Coronary artery (tissue), 2 donors: Measurements from ENCODE around the gene DYRK2.
A peak's percentile ranks its signal among the peaks of the same experiment; 100 is the strongest.

Experiments
- DNase-seq: peaks from one replicate; pipeline ENCODE4 v3.0.0-alpha.2; 2017; ENCODE audit warnings: low spot score
- H3K27ac ChIP-seq, 2 donors: fragments of 200-600 bp; sonication (generic); one replicate each; pipeline ENCODE4 v1.5.1; 2016 to 2019
- H3K4me3 ChIP-seq: fragments of 200-600 bp; sonication (generic); 2 replicates; pipeline ENCODE4 v1.5.1; 2016; ENCODE audit warnings: mild to moderate bottlenecking, moderate library complexity
- TF ChIP-seq, protein P1 (sequence below): fragments of 200-600 bp; sonication (generic); IDR thresholded peaks from one replicate; pipeline ENCODE4 v1.5.1; 2019; ENCODE audit warnings: antibody characterized with exemption

The DYRK2 gene

GRCh38 chr12:67640863-67641262, 7.7 kb upstream of the DYRK2 start:
- no peak for DNase-seq
- TF ChIP-seq, protein P1, sequence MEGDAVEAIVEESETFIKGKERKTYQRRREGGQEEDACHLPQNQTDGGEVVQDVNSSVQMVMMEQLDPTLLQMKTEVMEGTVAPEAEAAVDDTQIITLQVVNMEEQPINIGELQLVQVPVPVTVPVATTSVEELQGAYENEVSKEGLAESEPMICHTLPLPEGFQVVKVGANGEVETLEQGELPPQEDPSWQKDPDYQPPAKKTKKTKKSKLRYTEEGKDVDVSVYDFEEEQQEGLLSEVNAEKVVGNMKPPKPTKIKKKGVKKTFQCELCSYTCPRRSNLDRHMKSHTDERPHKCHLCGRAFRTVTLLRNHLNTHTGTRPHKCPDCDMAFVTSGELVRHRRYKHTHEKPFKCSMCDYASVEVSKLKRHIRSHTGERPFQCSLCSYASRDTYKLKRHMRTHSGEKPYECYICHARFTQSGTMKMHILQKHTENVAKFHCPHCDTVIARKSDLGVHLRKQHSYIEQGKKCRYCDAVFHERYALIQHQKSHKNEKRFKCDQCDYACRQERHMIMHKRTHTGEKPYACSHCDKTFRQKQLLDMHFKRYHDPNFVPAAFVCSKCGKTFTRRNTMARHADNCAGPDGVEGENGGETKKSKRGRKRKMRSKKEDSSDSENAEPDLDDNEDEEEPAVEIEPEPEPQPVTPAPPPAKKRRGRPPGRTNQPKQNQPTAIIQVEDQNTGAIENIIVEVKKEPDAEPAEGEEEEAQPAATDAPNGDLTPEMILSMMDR: no peak
- Histone ChIP-seq H3K27ac (no peak overlapping the region), H3K4me3 (no peak overlapping the region)

DNA sequence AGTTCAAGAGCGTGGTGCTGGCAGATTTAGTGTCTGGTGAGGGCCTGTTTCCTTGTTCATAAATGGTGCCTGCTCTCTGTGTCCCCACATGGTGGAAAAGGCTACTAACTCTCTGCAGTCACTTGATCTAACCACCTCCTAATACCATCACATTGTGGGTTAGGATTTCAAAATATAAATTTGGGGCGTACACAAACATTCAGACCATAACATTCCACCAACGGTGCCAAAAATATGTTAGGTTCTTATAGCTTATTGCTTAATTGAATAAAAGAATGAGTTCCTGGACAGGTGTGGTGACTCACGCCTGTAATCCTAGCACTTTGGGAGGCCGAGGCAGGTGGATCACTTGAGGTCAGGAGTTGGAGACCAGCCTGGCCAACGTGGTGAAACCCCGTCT, 3.4 kb upstream of the DYRK2 start:
- Histone ChIP-seq H3K27ac (no peak overlapping the region), H3K4me3 (no peak overlapping the region)
- TF ChIP-seq, protein P1: no peak
- no peak for DNase-seq

- no peak for DNase-seq
- TF ChIP-seq, protein P1: no peak
- Histone ChIP-seq H3K4me3 (no peak overlapping the region), H3K27ac (no peak overlapping the region)
Observed at GRCh38 chr12:67645601-67646000, 2.9 kb upstream of the DYRK2 start.

DNA sequence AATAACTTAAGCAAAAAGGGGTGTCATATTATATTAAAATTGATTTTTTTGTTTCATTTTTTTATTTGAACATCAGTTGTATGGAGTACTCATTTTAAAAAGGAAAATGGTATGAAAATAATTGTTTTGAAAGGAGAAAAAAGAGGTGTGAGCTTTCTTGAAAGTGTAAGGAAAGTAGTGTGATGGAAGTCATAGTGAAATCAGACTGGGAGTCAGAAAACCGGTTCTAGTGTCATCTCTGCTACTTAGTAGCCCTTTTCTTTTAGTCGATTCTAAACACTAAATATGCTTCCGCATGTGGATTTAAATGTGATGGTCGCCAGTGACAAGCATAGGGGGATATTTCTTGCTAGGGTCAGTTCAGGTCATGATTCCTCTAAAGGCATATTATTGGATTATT, 1.8 kb upstream of the DYRK2 start:
- H3K27ac ChIP-seq: no peak overlapping the region

GRCh38 chr12:67647181-67647798, 1.3 kb upstream of the DYRK2 start:
- no peak for DNase-seq
- TF ChIP-seq, protein P1: no peak
- Histone ChIP-seq H3K4me3 (peak overlapping the region; percentile 100), H3K27ac (peak overlapping the region in 1 of 2 donors; percentile 99)

More for the DNA sequence above, 1.8 kb upstream of the DYRK2 start:
- no peak overlapping the region for H3K4me3 ChIP-seq
- TF ChIP-seq, protein P1: no peak
- no peak for DNase-seq

GRCh38 chr12:67647799-67648520, 585 bp upstream of the DYRK2 start:
- TF ChIP-seq, protein P1: no peak
- DNase-seq: peak; percentile 85
- Histone ChIP-seq H3K4me3 (peak overlapping the region; percentile 100), H3K27ac (peak overlapping the region; percentile 74 to 99)

DNA sequence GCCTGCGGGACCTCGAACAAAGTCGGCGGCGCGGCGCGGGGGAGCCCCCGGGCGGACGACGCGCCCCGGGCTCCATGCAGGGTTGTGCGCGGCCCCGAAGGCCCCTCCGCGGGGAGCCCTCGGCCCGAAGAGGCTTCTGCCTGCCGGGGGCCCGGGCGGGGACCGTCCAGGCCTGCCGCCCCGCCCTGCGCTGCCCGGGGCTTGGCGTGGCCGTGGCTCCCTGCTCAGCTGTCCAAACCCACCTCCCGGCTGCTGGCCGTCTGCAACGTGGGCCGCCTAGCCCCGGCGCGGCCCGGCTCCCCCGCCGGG, 670 bp downstream of the DYRK2 start:
- DNase-seq: no peak
- TF ChIP-seq, protein P1: no peak
- Histone ChIP-seq H3K27ac (peak overlapping the region; percentile 82 to 99), H3K4me3 (peak overlapping the region; percentile 100)
